HepG2 (cell line): Measurements from ENCODE around the gene TLE7. TPM values are rescaled to one million over a fixed set of nuclear protein-coding genes. Genes with fewer than 3 reads are reported as not detected.

Source experiments
- ELF4 ChIP-seq: sonication (generic); formaldehyde crosslinking; IDR thresholded peaks from 2 replicates; pipeline ENCODE4 v1.5.0; 2020; ENCODE audit warnings: missing genetic modification reagents, mild to moderate bottlenecking, moderate library complexity, borderline replicate concordance
- FOXO4 ChIP-seq: sonication (generic); formaldehyde crosslinking; conservative IDR thresholded peaks from 2 replicates; pipeline ENCODE4 v1.8.1; 2023; ENCODE audit warnings: missing genetic modification reagents
- HMG20B ChIP-seq: conservative IDR thresholded peaks from 2 replicates; pipeline ENCODE4 v1.6.1; 2016; ENCODE audit warnings: missing genetic modification reagents, missing compliant biosample characterization
- KLF6 ChIP-seq: IDR thresholded peaks from 2 replicates; pipeline ENCODE4 v1.8.0; 2016; ENCODE audit warnings: missing biosample characterization, missing genetic modification reagents
- MEF2D ChIP-seq: sonication (generic); formaldehyde crosslinking; IDR thresholded peaks from 2 replicates; pipeline ENCODE4 v1.5.1; 2020; ENCODE audit warnings: mild to moderate bottlenecking, missing genetic modification reagents
- NFIC ChIP-seq: IDR thresholded peaks from 2 replicates; pipeline ENCODE4 v1.6.1; 2012; ENCODE audit warnings: mild to moderate bottlenecking, low read length, inconsistent platforms
- PBX3 ChIP-seq: sonication (generic); formaldehyde crosslinking; IDR thresholded peaks from 2 replicates; pipeline ENCODE4 v1.8.1; 2023; ENCODE audit warnings: missing genetic modification reagents, inconsistent platforms, borderline replicate concordance
- PLSCR1 ChIP-seq: sonication (generic); formaldehyde crosslinking; IDR thresholded peaks from 2 replicates; pipeline ENCODE4 v1.5.0; 2020; ENCODE audit warnings: missing genetic modification reagents, mild to moderate bottlenecking, borderline replicate concordance
- PREB ChIP-seq: sonication (generic); formaldehyde crosslinking; IDR thresholded peaks from 2 replicates; pipeline ENCODE4 v1.4.0; 2020; ENCODE audit warnings: missing genetic modification reagents
- RBM39 ChIP-seq: fragments of 200-400 bp; formaldehyde crosslinking; IDR thresholded peaks from one replicate; pipeline ENCODE4 v1.6.1; 2018; ENCODE audit warnings: antibody characterized with exemption, mild to moderate bottlenecking, low read depth, low read length; ENCODE audit not compliant: poor library complexity, severe bottlenecking
- SOX5 ChIP-seq: IDR thresholded peaks from 2 replicates; pipeline ENCODE4 v1.6.1; 2016; ENCODE audit warnings: borderline replicate concordance
- SRY ChIP-seq: sonication (generic); formaldehyde crosslinking; IDR thresholded peaks from 2 replicates; pipeline ENCODE4 v1.8.0; 2022; ENCODE audit warnings: mild to moderate bottlenecking, missing genetic modification reagents
- ZMYM2 ChIP-seq: sonication (generic); formaldehyde crosslinking; IDR thresholded peaks from 2 replicates; pipeline ENCODE4 v1.8.0; 2022; ENCODE audit warnings: mild to moderate bottlenecking, missing genetic modification reagents
- ZMYM3 ChIP-seq: sonication (generic); formaldehyde crosslinking; IDR thresholded peaks from 2 replicates; pipeline ENCODE4 v1.5.1; 2020; ENCODE audit warnings: mild to moderate bottlenecking, missing genetic modification reagents
- ZNF101 ChIP-seq: sonication (generic); formaldehyde crosslinking; IDR thresholded peaks from 2 replicates; pipeline ENCODE4 v1.4.0; 2020; ENCODE audit warnings: mild to moderate bottlenecking, low read depth, missing genetic modification reagents, borderline replicate concordance
- ZNF124 ChIP-seq: sonication (generic); formaldehyde crosslinking; IDR thresholded peaks from 2 replicates; pipeline ENCODE4 v1.4.0; 2020; ENCODE audit warnings: missing genetic modification reagents
- ZNF180 ChIP-seq: sonication (generic); formaldehyde crosslinking; IDR thresholded peaks from 2 replicates; pipeline ENCODE4 v1.4.0; 2020; ENCODE audit warnings: low read depth, missing genetic modification reagents, borderline replicate concordance
- ZNF235 ChIP-seq: sonication (generic); formaldehyde crosslinking; IDR thresholded peaks from 2 replicates; pipeline ENCODE4 v1.8.1; 2023; ENCODE audit warnings: mild to moderate bottlenecking, missing genetic modification reagents, borderline replicate concordance
- ZNF34 ChIP-seq: sonication (generic); formaldehyde crosslinking; IDR thresholded peaks from 2 replicates; pipeline ENCODE4 v1.4.0; 2020; ENCODE audit warnings: mild to moderate bottlenecking, missing genetic modification reagents, borderline replicate concordance
- ZNF343 ChIP-seq: sonication (generic); formaldehyde crosslinking; IDR thresholded peaks from 2 replicates; pipeline ENCODE4 v1.4.0; 2020; ENCODE audit warnings: mild to moderate bottlenecking, missing genetic modification reagents
- ZNF512 ChIP-seq: sonication (generic); formaldehyde crosslinking; IDR thresholded peaks from 2 replicates; pipeline ENCODE4 v1.4.0; 2020; ENCODE audit warnings: mild to moderate bottlenecking, missing genetic modification reagents
- ZNF576 ChIP-seq: sonication (generic); formaldehyde crosslinking; IDR thresholded peaks from 2 replicates; pipeline ENCODE4 v1.4.0; 2020; ENCODE audit warnings: mild to moderate bottlenecking, missing genetic modification reagents
- polyA plus RNA-seq, 8 experiments: library from polyadenylated mRNA; depleted of rRNA in 3 of 8; stranded (reverse) in 7 of 8; unstranded in 1 of 8; fragments of >200 nt; fragmentation: Illumina TruSeq in 4 of 8; extraction: Trizol in 4 of 8; gene quantifications; 2 replicates each; pipeline versions ENCODE4 v1.2.1 to v1.2.3, GENCODE V29; 2011 to 2016; ENCODE audit warnings: low read depth in 4 of 8, missing spikeins in 1 of 8, mixed read lengths in 1 of 8; ENCODE audit not compliant: insufficient read depth in 1 of 8
- total RNA-seq, 5 experiments: library from RNA; depleted of rRNA; stranded (reverse); fragments of >200 nt; fragmentation: Illumina TruSeq; extraction: Trizol; gene quantifications; 2 replicates each; pipeline ENCODE4 v1.2.3, GENCODE V29; 2016; ENCODE audit warnings: low read depth in 1 of 5

The TLE7 gene
- total and polyA plus RNA-seq, 2 of the 13 experiments (the other 11 are each of a cell fraction or from before 2014, with no cell fraction given), result not detected

- no peak for TF ChIP-seq FOXO4
- TF ChIP-seq HMG20B (CRISPR knock-in tag), result no peak; the same call in 1 of the 2 replicates
- TF ChIP-seq ZNF34 (CRISPR knock-in tag), result no peak
- TF ChIP-seq NFIC, result no peak
- TF ChIP-seq KLF6 (CRISPR knock-in tag), result peak; percentile 89; the same call in 1 of the 2 replicates
- peak; percentile 91 for TF ChIP-seq MEF2D (CRISPR knock-in tag)
- no peak for TF ChIP-seq PBX3
- TF ChIP-seq RBM39, result peak; percentile 95
- TF ChIP-seq PLSCR1 (CRISPR knock-in tag), result no peak; the same call in 1 of the 2 replicates
- peak; percentile 76; the same call in 1 of the 2 replicates for TF ChIP-seq PREB
- TF ChIP-seq ZNF235 (CRISPR knock-in tag), result peak; percentile 95; the same call in 1 of the 2 replicates
- peak; percentile 42; the same call in 1 of the 2 replicates for TF ChIP-seq ZNF343
- TF ChIP-seq ZNF512 (CRISPR knock-in tag), result peak; percentile 29; the same call in 1 of the 2 replicates
- TF ChIP-seq ZMYM3, result 0 out of 2 replicates have a peak, but pooled peaks have one; percentile 30
- peak; percentile 72 for TF ChIP-seq SOX5
- no peak for TF ChIP-seq ZNF101 (CRISPR knock-in tag)
- peak; percentile 89 for TF ChIP-seq ZNF124 (CRISPR knock-in tag)
- no peak for TF ChIP-seq ELF4
- no peak for TF ChIP-seq ZNF180 (CRISPR knock-in tag)
- TF ChIP-seq ZMYM2 (CRISPR knock-in tag), result peak; percentile 44; the same call in 1 of the 2 replicates
- peak; percentile 96 for TF ChIP-seq ZNF576 (CRISPR knock-in tag)
- peak; percentile 96 for TF ChIP-seq SRY (CRISPR knock-in tag)
Observed at GRCh38 chr16:71461686-71462648, 20.1 kb upstream of the TLE7 start, which contains the start of gene ZNF23 (continued).
